ENCODE results near the gene ERN1. TPM values are rescaled to one million over a fixed set of nuclear protein-coding genes. Genes with fewer than 3 reads are reported as not detected.
"Not testable (repeated sequence)": the region's sequence is repeated elsewhere in the genome, so short reads cannot be mapped to it uniquely, and the experiment has no call there.

Gene ERN1
- 2.1 and 6.3 TPM in 2 replicates for total RNA-seq

- H3K4me3 ChIP-seq (ENCODE audit: low read depth, low read length) = peak within 1 kb of the TSS; percentile 82
- no peak for DNase-seq (ENCODE audit: low read depth)
- TF ChIP-seq, protein P1, sequence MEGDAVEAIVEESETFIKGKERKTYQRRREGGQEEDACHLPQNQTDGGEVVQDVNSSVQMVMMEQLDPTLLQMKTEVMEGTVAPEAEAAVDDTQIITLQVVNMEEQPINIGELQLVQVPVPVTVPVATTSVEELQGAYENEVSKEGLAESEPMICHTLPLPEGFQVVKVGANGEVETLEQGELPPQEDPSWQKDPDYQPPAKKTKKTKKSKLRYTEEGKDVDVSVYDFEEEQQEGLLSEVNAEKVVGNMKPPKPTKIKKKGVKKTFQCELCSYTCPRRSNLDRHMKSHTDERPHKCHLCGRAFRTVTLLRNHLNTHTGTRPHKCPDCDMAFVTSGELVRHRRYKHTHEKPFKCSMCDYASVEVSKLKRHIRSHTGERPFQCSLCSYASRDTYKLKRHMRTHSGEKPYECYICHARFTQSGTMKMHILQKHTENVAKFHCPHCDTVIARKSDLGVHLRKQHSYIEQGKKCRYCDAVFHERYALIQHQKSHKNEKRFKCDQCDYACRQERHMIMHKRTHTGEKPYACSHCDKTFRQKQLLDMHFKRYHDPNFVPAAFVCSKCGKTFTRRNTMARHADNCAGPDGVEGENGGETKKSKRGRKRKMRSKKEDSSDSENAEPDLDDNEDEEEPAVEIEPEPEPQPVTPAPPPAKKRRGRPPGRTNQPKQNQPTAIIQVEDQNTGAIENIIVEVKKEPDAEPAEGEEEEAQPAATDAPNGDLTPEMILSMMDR (conservative IDR thresholded peaks at IDR 0.05; ENCODE audit: low read depth, low read length) = no peak
Observed at GRCh38 chr17:64129765-64130558, at the start of gene ERN1. ERN1 (minus strand) TSS chr17:64130144; CDS start chr17:64130029, 115 bp downstream.

GRCh38 chr17:64179024-64179423 lies 49.1 kb upstream of the ERN1 start:
- not testable (repeated sequence) for H3K4me3 ChIP-seq (ENCODE audit: low read depth, low read length); DNase-seq (ENCODE audit: low read depth)

GRCh38 chr17:64178011-64178825 lies 48.3 kb upstream of the ERN1 start:
- no peak for DNase-seq (ENCODE audit: low read depth)
- TF ChIP-seq, protein P1 (conservative IDR thresholded peaks at IDR 0.05; ENCODE audit: low read depth, low read length) = no peak

GRCh38 chr17:64177311-64178010 lies 47.5 kb upstream of the ERN1 start:
- H3K4me3 ChIP-seq (ENCODE audit: low read depth, low read length) = no peak overlapping the region
- no peak for DNase-seq (ENCODE audit: low read depth)
- TF ChIP-seq, protein P1 (conservative IDR thresholded peaks at IDR 0.05; ENCODE audit: low read depth, low read length) = no peak

More at GRCh38 chr17:64178011-64178825, 48.3 kb upstream of the ERN1 start:
- H3K4me3 ChIP-seq (ENCODE audit: low read depth, low read length) = no peak overlapping the region

GRCh38 chr17:64176556-64176955 lies 46.6 kb upstream of the ERN1 start:
- H3K4me3 ChIP-seq (ENCODE audit: low read depth, low read length) = no peak overlapping the region
- TF ChIP-seq, protein P1 (conservative IDR thresholded peaks at IDR 0.05; ENCODE audit: low read depth, low read length) = no peak
- no peak for DNase-seq (ENCODE audit: low read depth)

DNA sequence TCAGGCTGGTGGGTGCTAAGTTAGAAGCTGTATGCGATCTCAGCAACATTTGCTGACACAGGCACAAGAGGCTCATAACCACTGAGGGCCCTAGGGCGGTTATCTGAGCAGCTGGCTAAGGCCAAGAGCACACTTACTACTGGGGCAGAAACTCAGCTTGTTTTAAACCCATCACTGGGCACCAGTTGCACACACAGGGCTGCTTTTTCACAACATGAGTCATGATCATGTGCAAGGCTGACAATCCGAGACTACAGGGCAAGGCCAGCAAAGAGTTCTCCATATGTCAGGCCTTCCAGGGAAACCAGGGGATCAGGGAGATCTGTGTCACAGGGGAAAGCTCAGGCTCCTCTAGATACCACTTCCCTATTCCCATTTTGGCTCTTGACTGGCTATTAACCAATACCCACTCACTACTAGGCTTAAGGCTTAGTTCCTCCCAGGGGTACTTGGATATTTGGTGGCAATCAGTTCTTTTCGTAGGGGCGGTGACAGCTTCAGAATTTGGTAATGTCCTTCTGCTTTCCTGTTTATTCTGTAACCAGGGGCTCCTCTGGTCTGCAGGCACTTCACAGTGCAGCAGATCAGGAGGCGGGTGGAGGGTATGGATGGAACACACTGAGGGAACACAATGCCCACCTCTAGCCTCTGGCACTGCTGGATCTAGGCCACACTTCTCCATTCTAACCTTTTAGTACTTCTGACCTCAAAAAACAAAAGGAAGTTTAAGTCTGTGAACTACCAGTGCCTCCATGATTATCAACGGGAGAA lies 44.9 kb upstream of the ERN1 start:
- TF ChIP-seq, protein P1 (conservative IDR thresholded peaks at IDR 0.05; ENCODE audit: low read depth, low read length) = no peak
- no peak overlapping the region for H3K4me3 ChIP-seq (ENCODE audit: low read depth, low read length)
- peak; percentile 64 for DNase-seq (ENCODE audit: low read depth)

All from epithelial cell of proximal tubule (primary cell).